Lower lobe of right lung (tissue), 2 donors: ENCODE data around the gene GPX4. TPM values are rescaled to one million over a fixed set of nuclear protein-coding genes. Genes with fewer than 3 reads are reported as not detected.

Experiments used
- ATAC-seq, 2 donors: fragments of 200-7000 bp; cut with Tn5 transposase; one replicate each; pipeline ENCODE4 v1.9.1; 2020 to 2022; ENCODE audit warnings: mild to moderate bottlenecking in 2 of 2, moderate library complexity in 2 of 2
- DNase-seq: peaks from one replicate; pipeline ENCODE4 v3.0.0-alpha.2; 2020
- H3K27ac ChIP-seq: fragments of 200-600 bp; one replicate; pipeline ENCODE4 v1.8.0; 2022
- H3K27me3 ChIP-seq: fragments of 200-600 bp; one replicate; pipeline ENCODE4 v1.8.0; 2022; ENCODE audit warnings: low read depth
- H3K36me3 ChIP-seq: fragments of 200-600 bp; one replicate; pipeline ENCODE4 v1.8.0; 2022; ENCODE audit warnings: mild to moderate bottlenecking
- H3K4me1 ChIP-seq: fragments of 200-600 bp; one replicate; pipeline ENCODE4 v1.8.0; 2022
- H3K4me3 ChIP-seq: fragments of 200-600 bp; one replicate; pipeline ENCODE4 v1.8.0; 2022; ENCODE audit warnings: mild to moderate bottlenecking
- H3K9me3 ChIP-seq: fragments of 200-600 bp; one replicate; pipeline ENCODE4 v1.8.0; 2022
- CTCF ChIP-seq: fragments of 200-600 bp; IDR thresholded peaks from one replicate; pipeline ENCODE4 v1.8.0; 2022; ENCODE audit warnings: antibody characterized with exemption, mild to moderate bottlenecking
- intact Hi-C: fragments of 100-400 bp; cut with DNase I; formaldehyde crosslinking; loops from one replicate; pipeline ENCODE4 v1.11.0; 2022
- total RNA-seq: library from RNA; stranded (reverse); fragmentation: NEBNext Ultra II Directional; extraction: Animal tissue kit (Norgen Biotek cat#: 25700); gene quantifications from one replicate; pipeline ENCODE4 v1.2.1, GENCODE V29; 2021
- donor health status: DM: no; HTN: yes; CAD: no; lungs with severe emphysema.

The GPX4 gene
- total RNA-seq, 1 donor from 2014 or later = 378 TPM

GRCh38 chr19:1151037-1151724 is 47.4 kb downstream of the GPX4 start:
- Histone ChIP-seq H3K27ac (peak overlapping the region; percentile 75), H3K36me3 (peaks cover 61% of the 10 kb centered on the region), H3K4me3 (peak overlapping the region; percentile 17), H3K4me1 (peaks cover 72% of the 10 kb centered on the region), H3K9me3 (no peaks in the 10 kb centered on the region), H3K27me3 (no peaks in the 10 kb centered on the region)
- intact Hi-C loops = no loop called here
- no peak for TF ChIP-seq CTCF
- ATAC-seq (no peak), DNase-seq (no peak)

- no peak for ATAC-seq
- no peak for TF ChIP-seq CTCF
- H3K27me3 ChIP-seq = no peaks in the 10 kb centered on the region
- H3K9me3 ChIP-seq = no peaks in the 10 kb centered on the region
- peaks cover 54% of the 10 kb centered on the region for H3K36me3 ChIP-seq
- intact Hi-C loops = no loop called here
- H3K4me3 ChIP-seq = peak overlapping the region; percentile 6
- peak overlapping the region; percentile 75 for H3K27ac ChIP-seq
- peaks cover 77% of the 10 kb centered on the region for H3K4me1 ChIP-seq
- no peak for DNase-seq
Observed at GRCh38 chr19:1151917-1152587, 48.3 kb downstream of the GPX4 start.

- intact Hi-C loops = no loop called here
- Histone ChIP-seq H3K4me1 (peaks cover 75% of the 10 kb centered on the region), H3K9me3 (no peaks in the 10 kb centered on the region), H3K27ac (peak overlapping the region; percentile 94), H3K4me3 (peak overlapping the region; percentile 50), H3K27me3 (no peaks in the 10 kb centered on the region), H3K36me3 (peaks cover 43% of the 10 kb centered on the region)
- peak; percentile 9 to 10 for ATAC-seq
- TF ChIP-seq CTCF = no peak
- DNase-seq = no peak
Observed at GRCh38 chr19:1153891-1154730, 50.3 kb downstream of the GPX4 start.

DNA sequence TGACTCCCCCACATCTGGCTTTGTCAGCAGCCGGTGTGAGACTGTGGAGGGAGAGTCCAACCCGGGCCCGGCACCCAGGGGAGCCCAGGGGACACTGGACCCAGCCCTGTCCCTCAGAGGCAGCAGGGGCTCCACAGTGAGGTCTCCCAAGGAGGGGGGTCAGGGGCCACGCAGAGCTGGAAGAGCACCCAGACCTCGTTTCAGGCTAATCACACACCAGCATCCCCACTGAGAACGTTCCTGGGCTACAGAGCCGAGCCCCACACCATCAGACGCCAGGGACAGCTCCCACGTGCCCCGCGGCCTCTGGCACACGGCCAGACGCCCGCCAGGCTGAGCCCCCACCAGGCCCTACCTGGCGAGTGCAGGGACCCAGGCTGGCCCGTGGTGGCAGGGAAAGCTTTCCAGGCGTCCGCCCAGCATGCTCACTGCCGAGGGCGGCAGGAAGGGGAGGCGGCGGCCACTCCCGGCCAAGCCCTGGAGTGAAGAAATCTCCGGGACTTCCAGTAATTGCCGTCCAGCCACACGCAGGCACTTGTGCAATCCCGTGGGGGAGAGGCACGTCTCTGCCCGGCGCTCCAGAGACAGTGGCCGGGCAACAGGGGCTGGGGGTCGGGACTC is 51.0 kb downstream of the GPX4 start:
- Histone ChIP-seq H3K36me3 (peaks cover 36% of the 10 kb centered on the region), H3K9me3 (no peaks in the 10 kb centered on the region), H3K27me3 (no peaks in the 10 kb centered on the region), H3K4me3 (peak overlapping the region; percentile 50), H3K4me1 (peaks cover 68% of the 10 kb centered on the region), H3K27ac (peak overlapping the region; percentile 94)
- TF ChIP-seq CTCF = peak; percentile 22
- ATAC-seq (peak; percentile 90), DNase-seq (peak; percentile 94)
- intact Hi-C loops = no loop called here
